Lower leg skin (tissue), 4 donors: Measurements from ENCODE around the gene ROR2. TPM values are rescaled to one million over a fixed set of nuclear protein-coding genes. Genes with fewer than 3 reads are reported as not detected.
A peak's percentile ranks its signal among the peaks of the same experiment; 100 is the strongest.

Experiments used
- DNase-seq, 2 donors: peaks; one replicate each; pipeline ENCODE4 v3.0.0-alpha.2; 2019; ENCODE audit warnings: low spot score in 2 of 2
- H3K4me3 ChIP-seq: fragments of 200-600 bp; sonication (generic); 2 replicates; pipeline ENCODE4 v1.5.1; 2017; ENCODE audit warnings: mild to moderate bottlenecking, low read depth; ENCODE audit not compliant: poor library complexity, severe bottlenecking
- POLR2A ChIP-seq, 2 donors: fragments of 450-650 bp; IDR thresholded peaks; one replicate each; pipeline ENCODE4 v1.6.1; 2016 to 2017; ENCODE audit warnings: antibody characterized with exemption in 2 of 2, mild to moderate bottlenecking in 1 of 2, moderate library complexity in 1 of 2
- WGBS, 2 donors: methylation state at CpG; one replicate each; pipeline ENCODE4 v1.1.5; 2018; 5-methylcytosine and 5-hydroxymethylcytosine counted together
- intact Hi-C: fragments of 100-400 bp; cut with DNase I; formaldehyde crosslinking; loops from one replicate; pipeline ENCODE4 v1.15.0; 2023; ENCODE audit warnings: low total_unique reads
- total RNA-seq, 4 donors: library from RNA; depleted of rRNA; stranded (reverse); fragments of >200 nt; gene quantifications; one replicate each; pipeline ENCODE4 v1.1.0, GENCODE V29; 2016
- TF ChIP-seq, protein P1 (sequence below), 3 donors: fragments of 450-650 bp; IDR thresholded peaks; one replicate each; pipeline ENCODE4 v1.5.1; 2016; ENCODE audit warnings: antibody characterized with exemption in 3 of 3, mild to moderate bottlenecking in 3 of 3, moderate library complexity in 2 of 3

Gene ROR2
- total RNA-seq, 4 donors from 2014 or later: 2.3 to 8.7 (median 5.8) TPM

DNA sequence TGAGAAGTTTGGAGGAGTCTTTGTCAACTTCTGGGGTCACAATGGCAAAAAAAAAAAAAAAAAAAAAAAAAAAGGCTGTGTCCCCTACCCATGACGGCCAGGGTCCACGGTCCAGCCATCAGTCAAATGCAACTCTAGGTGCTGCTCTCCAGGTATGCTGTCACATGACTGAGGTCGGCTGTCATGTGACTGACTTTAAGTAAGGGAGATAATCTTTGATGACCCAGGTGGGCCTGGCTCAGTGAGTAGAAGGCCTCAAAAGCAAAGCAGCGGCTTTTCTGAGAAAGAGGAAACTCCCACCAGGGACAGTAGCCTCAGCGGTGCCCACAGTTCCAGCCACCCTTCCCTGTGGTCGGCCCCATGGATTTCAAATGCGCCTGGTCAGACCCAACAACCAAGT lies 117.7 kb downstream of the ROR2 start:
- 94 to 95% methylated on average over 7 of the region's 7 CpGs for WGBS, 2 donors
- TF ChIP-seq, protein P1, sequence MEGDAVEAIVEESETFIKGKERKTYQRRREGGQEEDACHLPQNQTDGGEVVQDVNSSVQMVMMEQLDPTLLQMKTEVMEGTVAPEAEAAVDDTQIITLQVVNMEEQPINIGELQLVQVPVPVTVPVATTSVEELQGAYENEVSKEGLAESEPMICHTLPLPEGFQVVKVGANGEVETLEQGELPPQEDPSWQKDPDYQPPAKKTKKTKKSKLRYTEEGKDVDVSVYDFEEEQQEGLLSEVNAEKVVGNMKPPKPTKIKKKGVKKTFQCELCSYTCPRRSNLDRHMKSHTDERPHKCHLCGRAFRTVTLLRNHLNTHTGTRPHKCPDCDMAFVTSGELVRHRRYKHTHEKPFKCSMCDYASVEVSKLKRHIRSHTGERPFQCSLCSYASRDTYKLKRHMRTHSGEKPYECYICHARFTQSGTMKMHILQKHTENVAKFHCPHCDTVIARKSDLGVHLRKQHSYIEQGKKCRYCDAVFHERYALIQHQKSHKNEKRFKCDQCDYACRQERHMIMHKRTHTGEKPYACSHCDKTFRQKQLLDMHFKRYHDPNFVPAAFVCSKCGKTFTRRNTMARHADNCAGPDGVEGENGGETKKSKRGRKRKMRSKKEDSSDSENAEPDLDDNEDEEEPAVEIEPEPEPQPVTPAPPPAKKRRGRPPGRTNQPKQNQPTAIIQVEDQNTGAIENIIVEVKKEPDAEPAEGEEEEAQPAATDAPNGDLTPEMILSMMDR (IDR thresholded peaks at IDR 0.05): no peak
- TF ChIP-seq POLR2A (IDR thresholded peaks at IDR 0.05): no peak
- DNase-seq: no peak
- H3K4me3 ChIP-seq: no peak overlapping the region
- intact Hi-C loops: no loop called here

DNA sequence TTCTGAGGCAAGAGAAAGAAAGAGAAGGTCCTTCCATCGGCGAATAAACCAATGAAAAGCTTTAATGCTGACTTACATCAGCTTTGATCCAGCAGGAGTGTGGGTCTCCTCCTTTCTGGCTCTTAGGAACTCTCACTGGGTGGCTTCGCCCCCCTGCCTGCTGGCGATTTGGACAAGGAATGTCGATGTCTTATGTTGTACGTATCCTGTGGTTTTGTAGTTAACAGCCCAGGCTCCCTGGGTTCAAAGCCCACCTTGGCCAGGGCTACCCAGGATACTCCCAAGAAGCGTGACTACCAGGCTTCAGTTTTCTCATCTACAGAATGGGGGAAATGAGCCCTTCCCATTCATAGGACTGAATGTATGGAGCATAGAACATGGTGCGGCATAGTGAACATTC lies 124.2 kb downstream of the ROR2 start:
- 82 to 89% methylated on average over 8 of the region's 8 CpGs for WGBS, 2 donors
- TF ChIP-seq, protein P1 (IDR thresholded peaks at IDR 0.05): no peak
- no peak for TF ChIP-seq POLR2A (IDR thresholded peaks at IDR 0.05)
- no peak for DNase-seq
- H3K4me3 ChIP-seq: no peak overlapping the region
- intact Hi-C loops: no loop called here

GRCh38 chr9:91825422-91825821 lies 124.6 kb downstream of the ROR2 start:
- no peak overlapping the region for H3K4me3 ChIP-seq
- intact Hi-C loops: no loop called here
- DNase-seq: peak in 1 of 2 donors; percentile 60
- TF ChIP-seq, protein P1 (IDR thresholded peaks at IDR 0.05): no peak
- TF ChIP-seq POLR2A (IDR thresholded peaks at IDR 0.05): no peak
- WGBS, 2 donors: 18 to 28% methylated on average over 4 of the region's 4 CpGs

DNA sequence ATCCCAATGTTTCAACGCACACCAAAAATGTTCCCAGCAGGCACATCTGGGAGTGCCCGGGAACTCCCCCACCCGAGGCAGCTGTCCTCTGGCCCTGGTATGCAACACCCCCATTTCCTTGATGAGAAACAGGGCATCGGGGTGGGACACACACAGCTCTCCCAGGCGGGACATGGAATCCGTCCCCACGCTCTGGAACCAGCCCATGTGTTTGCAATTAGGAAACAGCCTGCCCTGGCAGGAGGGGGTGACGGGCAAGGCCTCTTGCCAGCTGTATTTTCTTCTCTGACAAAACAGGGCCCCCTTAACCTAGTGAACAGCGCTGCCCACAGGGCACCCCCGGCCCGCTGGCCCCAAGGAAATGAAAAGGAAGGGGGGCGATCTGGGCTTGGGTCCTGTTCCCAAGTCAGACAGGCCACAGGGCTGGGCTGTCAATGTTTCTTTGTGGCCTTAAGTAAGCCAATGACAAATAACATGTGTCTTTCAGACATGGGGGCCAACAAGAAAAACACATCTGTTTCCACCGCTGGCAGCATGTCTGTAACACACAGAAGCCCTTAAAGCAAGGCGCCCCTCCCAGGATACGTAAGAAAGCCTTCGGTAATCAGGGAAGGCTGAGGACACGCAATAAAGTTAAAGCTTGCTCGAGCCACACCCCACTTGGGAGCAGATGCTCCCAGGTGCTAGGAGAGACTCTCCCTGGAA lies 125.3 kb downstream of the ROR2 start:
- H3K4me3 ChIP-seq: no peak overlapping the region
- intact Hi-C loops: no loop called here
- DNase-seq: peak; percentile 80 to 92
- TF ChIP-seq, protein P1 (IDR thresholded peaks at IDR 0.05): no peak
- TF ChIP-seq POLR2A (IDR thresholded peaks at IDR 0.05): no peak
- 27% methylated on average over 18 of the region's 18 CpGs for WGBS, 2 donors

DNA sequence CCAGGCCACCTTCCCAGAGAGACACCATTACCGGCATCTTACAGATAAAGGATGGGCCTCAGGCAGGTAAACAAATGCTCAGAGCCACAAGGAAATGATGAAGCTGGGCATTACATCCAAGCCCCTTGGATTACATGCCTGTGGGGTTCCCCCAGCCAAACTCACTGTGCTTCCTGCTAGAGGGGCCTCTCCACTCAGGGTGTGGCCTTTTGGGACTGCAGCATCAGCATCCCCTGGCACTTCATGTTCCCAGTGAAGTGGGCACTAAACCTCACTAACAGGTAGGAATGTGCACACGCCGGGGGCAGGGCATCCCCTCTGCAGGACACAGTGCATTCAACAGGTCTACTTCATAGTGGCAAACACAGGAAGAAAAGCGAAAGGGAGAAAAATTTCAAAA lies 125.9 kb downstream of the ROR2 start:
- 51 to 60% methylated on average over 4 of the region's 4 CpGs for WGBS, 2 donors
- intact Hi-C loops: no loop called here
- TF ChIP-seq, protein P1 (IDR thresholded peaks at IDR 0.05): no peak
- no peak for TF ChIP-seq POLR2A (IDR thresholded peaks at IDR 0.05)
- DNase-seq: no peak
- H3K4me3 ChIP-seq: no peak overlapping the region
